Thyroid gland (tissue), 4 donors: ENCODE measurements around the gene KRTAP16-1. TPM values are rescaled to one million over a fixed set of nuclear protein-coding genes. Genes with fewer than 3 reads are reported as not detected.

Experiments used
- DNase-seq, 2 donors: peaks; one replicate each; pipeline ENCODE4 v3.0.0-alpha.2; 2019
- H3K27ac ChIP-seq, 3 donors: fragments of 200-600 bp; sonication (generic); 1 replicate in 2 of 3; 2 replicates in 1 of 3; pipeline ENCODE4 v1.5.1; 2016 to 2019; ENCODE audit warnings: mild to moderate bottlenecking in 1 of 3, moderate library complexity in 1 of 3
- H3K27me3 ChIP-seq: fragments of 200-600 bp; sonication (generic); one replicate; pipeline ENCODE4 v1.5.1; 2019
- H3K36me3 ChIP-seq, 2 donors: fragments of 200-600 bp; sonication (generic); one replicate each; pipeline ENCODE4 v1.5.1; 2016 to 2019
- H3K4me1 ChIP-seq, 2 donors: fragments of 200-600 bp; sonication (generic); one replicate each; pipeline ENCODE4 v1.5.1; 2017 to 2019
- H3K4me3 ChIP-seq, 3 donors: fragments of 200-600 bp; sonication (generic); replicated peaks in 1 of 3; 1 replicate in 2 of 3; 2 replicates in 1 of 3; pipeline ENCODE4 v1.5.1; 2016; ENCODE audit warnings: mild to moderate bottlenecking in 1 of 3
- H3K9me3 ChIP-seq: fragments of 200-600 bp; sonication (generic); one replicate; pipeline ENCODE4 v1.5.1; 2017
- CTCF ChIP-seq, 6 experiments: fragments of 200-600 bp in 3 of 6; fragments of 450-650 bp in 3 of 6; sonication (generic) in 3 of 6; IDR thresholded peaks; one replicate each; pipeline ENCODE4 v1.5.1; 2016 to 2019; ENCODE audit warnings: antibody characterized with exemption in 6 of 6, mild to moderate bottlenecking in 2 of 6, inconsistent platforms in 1 of 6, moderate library complexity in 1 of 6
- POLR2A ChIP-seq, 2 donors: fragments of 450-650 bp; IDR thresholded peaks; one replicate each; pipeline ENCODE4 v1.6.1; 2017; ENCODE audit warnings: antibody characterized with exemption in 2 of 2, mild to moderate bottlenecking in 2 of 2, moderate library complexity in 1 of 2
- WGBS, 2 donors: methylation state at CpG; one replicate each; pipeline ENCODE4 v1.1.5; 2017; 5-methylcytosine and 5-hydroxymethylcytosine counted together
- intact Hi-C: fragments of 100-400 bp; cut with DNase I; formaldehyde crosslinking; loops from one replicate; pipeline ENCODE4 v1.15.1; 2023
- total RNA-seq, 4 donors: library from RNA; depleted of rRNA; stranded (reverse); fragments of >200 nt; gene quantifications; one replicate each; pipeline ENCODE4 v1.2.3, GENCODE V29; 2016

KRTAP16-1 gene
- total RNA-seq, 4 donors from 2014 or later, result not detected

DNA sequence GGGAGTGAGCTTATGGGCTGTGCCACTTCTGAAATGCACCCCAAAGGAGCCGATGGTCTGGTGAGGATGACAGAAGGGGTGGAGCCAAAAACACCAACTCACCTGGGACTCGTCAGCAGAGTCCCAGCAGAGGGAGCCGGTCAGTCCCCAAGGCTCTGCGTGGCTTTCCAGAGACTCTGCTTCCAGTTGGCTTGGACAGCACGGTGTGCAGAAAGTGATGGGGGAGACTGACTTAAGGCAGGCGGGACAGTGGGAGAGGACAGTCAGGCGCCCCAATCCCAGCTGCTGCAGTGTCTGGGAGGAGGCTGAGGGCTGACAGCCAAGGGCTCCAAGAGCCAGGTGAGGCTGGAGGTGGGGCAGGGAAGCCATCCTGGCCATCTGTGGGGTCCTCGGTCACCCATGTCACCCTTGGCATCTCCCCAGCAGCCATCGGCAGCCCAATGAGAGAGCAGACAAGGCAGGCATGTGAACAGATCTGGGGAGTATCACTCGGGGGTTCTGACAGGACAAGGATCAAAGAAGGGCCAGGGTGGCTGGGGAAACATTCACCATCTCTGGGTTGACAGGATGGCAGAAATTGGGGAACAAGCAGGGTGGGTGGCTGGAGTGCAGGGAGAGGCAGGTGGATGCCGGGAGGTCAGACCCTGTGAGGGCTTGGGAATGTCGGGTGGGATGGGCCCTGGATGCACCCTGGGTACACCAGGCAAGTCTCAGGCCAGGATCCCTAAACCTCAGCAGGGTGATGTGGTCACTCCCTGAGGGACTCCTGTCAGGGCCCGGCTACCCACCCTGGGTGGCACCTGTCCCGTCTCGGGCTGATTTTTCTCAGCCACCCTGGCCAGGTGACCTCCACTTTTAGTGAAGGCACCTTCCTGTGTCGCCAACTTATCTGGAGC lies 15.3 kb upstream of the KRTAP16-1 start:
- WGBS, 2 donors, result 53 to 65% methylated on average over 14 to 16 of the region's 16 CpGs
- DNase-seq, result peak; percentile 29 to 33
- no peaks in the 10 kb centered on the region for H3K9me3 ChIP-seq
- intact Hi-C loops, result no loop called here
- TF ChIP-seq POLR2A (IDR thresholded peaks at IDR 0.05), result no peak
- TF ChIP-seq CTCF (IDR thresholded peaks at IDR 0.05), result peak in 1 of 6 experiments; percentile 23
- H3K27ac ChIP-seq, result no peak overlapping the region
- no peak overlapping the region for H3K4me3 ChIP-seq
- no peaks in the 10 kb centered on the region for H3K4me1 ChIP-seq
- no peaks in the 10 kb centered on the region for H3K27me3 ChIP-seq
- no peaks in the 10 kb centered on the region for H3K36me3 ChIP-seq

GRCh38 chr17:41322903-41323895 lies 14.1 kb upstream of the KRTAP16-1 start:
- TF ChIP-seq CTCF (IDR thresholded peaks at IDR 0.05), result no peak
- TF ChIP-seq POLR2A (IDR thresholded peaks at IDR 0.05), result no peak
- 89 to 90% methylated on average over 11 of the region's 11 CpGs for WGBS, 2 donors

GRCh38 chr17:41322094-41322902 lies 13.2 kb upstream of the KRTAP16-1 start:
- DNase-seq, result peak; percentile 36 to 39
- no peak overlapping the region for H3K4me3 ChIP-seq
- intact Hi-C loops, result no loop called here
- TF ChIP-seq CTCF (IDR thresholded peaks at IDR 0.05) (peak; percentile 66 to 84 (median 74)), POLR2A (IDR thresholded peaks at IDR 0.05) (no peak)
- WGBS, 2 donors, result 28 to 29% methylated on average over 5 of the region's 5 CpGs
- H3K4me1 ChIP-seq, result no peaks in the 10 kb centered on the region
- H3K9me3 ChIP-seq, result no peaks in the 10 kb centered on the region
- H3K27me3 ChIP-seq, result no peaks in the 10 kb centered on the region
- H3K27ac ChIP-seq, result no peak overlapping the region
- H3K36me3 ChIP-seq, result no peaks in the 10 kb centered on the region

More at GRCh38 chr17:41322903-41323895, 14.1 kb upstream of the KRTAP16-1 start:
- Histone ChIP-seq H3K9me3 (no peaks in the 10 kb centered on the region), H3K27ac (no peak overlapping the region), H3K36me3 (no peaks in the 10 kb centered on the region), H3K4me1 (no peaks in the 10 kb centered on the region), H3K4me3 (no peak overlapping the region), H3K27me3 (no peaks in the 10 kb centered on the region)
- intact Hi-C loops, result no loop called here
- DNase-seq, result no peak

GRCh38 chr17:41318231-41318630 lies 9.1 kb upstream of the KRTAP16-1 start:
- 86 to 89% methylated on average over 2 of the region's 2 CpGs for WGBS, 2 donors
- no peaks in the 10 kb centered on the region for H3K36me3 ChIP-seq

More at GRCh38 chr17:41318231-41318630, 9.1 kb upstream of the KRTAP16-1 start:
- TF ChIP-seq POLR2A (IDR thresholded peaks at IDR 0.05) (no peak), CTCF (IDR thresholded peaks at IDR 0.05) (no peak)
- intact Hi-C loops, result no loop called here
- Histone ChIP-seq H3K4me3 (no peak overlapping the region), H3K27me3 (no peaks in the 10 kb centered on the region), H3K4me1 (no peaks in the 10 kb centered on the region), H3K27ac (no peak overlapping the region), H3K9me3 (no peaks in the 10 kb centered on the region)
- DNase-seq, result no peak
